Activated CD8-positive, alpha-beta T cell treated with anti-CD3 and anti-CD28 coated beads for 36 hours (primary cell): ENCODE measurements around the gene SYCP3. TPM values are rescaled to one million over a fixed set of nuclear protein-coding genes. Genes with fewer than 3 reads are reported as not detected.

Source experiments
- ATAC-seq: fragments of 200-7000 bp; cut with Tn5 transposase; one replicate; pipeline ENCODE4 v1.10.0; 2021; ENCODE audit warnings: mild to moderate bottlenecking, moderate library complexity
- CTCF ChIA-PET: fragments of 350-600 bp; sonication (Branson Sonifier 250); formaldehyde crosslinking; loops from one replicate; lab custom pipeline; 2021; ENCODE audit warnings: antibody characterized with exemption; lab: Charles Lee
- POLR2A ChIA-PET: fragments of 350-600 bp; sonication (Branson Sonifier 250); formaldehyde crosslinking; loops from one replicate; lab custom pipeline; 2021; ENCODE audit warnings: antibody characterized with exemption; lab: Charles Lee
- DNase-seq: peaks from one replicate; pipeline ENCODE4 v3.0.0-alpha.2; 2020
- H3K27ac Mint-ChIP-seq: one replicate; pipeline ENCODE4 v1.8.0; 2021; ENCODE audit warnings: mild to moderate bottlenecking, mixed read lengths
- H3K27me3 Mint-ChIP-seq: one replicate; pipeline ENCODE4 v1.8.0; 2021; ENCODE audit warnings: mixed read lengths
- H3K36me3 Mint-ChIP-seq: one replicate; pipeline ENCODE4 v1.8.0; 2021; ENCODE audit warnings: low read depth, mixed read lengths
- H3K4me1 Mint-ChIP-seq: one replicate; pipeline ENCODE4 v1.8.0; 2021; ENCODE audit warnings: low read depth, mixed read lengths
- H3K4me3 Mint-ChIP-seq: one replicate; pipeline ENCODE4 v1.8.0; 2021; ENCODE audit warnings: mild to moderate bottlenecking, moderate library complexity, mixed read lengths
- H3K9me3 Mint-ChIP-seq: one replicate; pipeline ENCODE4 v1.8.0; 2021; ENCODE audit warnings: mixed read lengths
- CTCF ChIP-seq: fragments of 200-600 bp; IDR thresholded peaks from one replicate; pipeline ENCODE4 v1.8.0; 2022; ENCODE audit warnings: antibody characterized with exemption, mild to moderate bottlenecking
- intact Hi-C: fragments of 100-400 bp; cut with micrococcal nuclease; formaldehyde crosslinking; loops from one replicate; pipeline ENCODE4 v1.10.0; 2022
- total RNA-seq, 2 experiments: library from RNA; stranded (reverse); gene quantifications; one replicate each; pipeline ENCODE4 v1.2.3, GENCODE V29; 2021

The SYCP3 gene
- total RNA-seq, 2 experiments from 2014 or later: 0.09 to 0.36 TPM

- H3K4me1 Mint-ChIP-seq: peaks cover 7% of the 10 kb centered on the region
Measured at GRCh38 chr12:101714877-101715444, 24.3 kb downstream of the SYCP3 start.

GRCh38 chr12:101713930-101714329 lies 25.3 kb downstream of the SYCP3 start:
- Mint-ChIP-seq H3K36me3 (no peaks in the 10 kb centered on the region), H3K27me3 (no peaks in the 10 kb centered on the region), H3K27ac (no peak overlapping the region), H3K4me1 (peaks cover 12% of the 10 kb centered on the region), H3K9me3 (no peaks in the 10 kb centered on the region), H3K4me3 (no peak overlapping the region)
- intact Hi-C loops: no loop called here
- no peak for ATAC-seq
- TF ChIP-seq CTCF: no peak
- DNase-seq: no peak
- POLR2A ChIA-PET: no interaction called here
- CTCF ChIA-PET: interaction anchor here (1.0 to 1.3 kb wide), 3 partner anchors 10 to 126 kb away, joined by 3 to 4 read pairs (median 4); no protein-coding TSS in a partner anchor

More at GRCh38 chr12:101714877-101715444, 24.3 kb downstream of the SYCP3 start:
- Mint-ChIP-seq H3K4me3 (no peak overlapping the region), H3K9me3 (no peaks in the 10 kb centered on the region), H3K36me3 (no peaks in the 10 kb centered on the region), H3K27me3 (no peaks in the 10 kb centered on the region), H3K27ac (no peak overlapping the region)
- ATAC-seq (no peak), DNase-seq (no peak)
- ChIA-PET POLR2A (no interaction called here), CTCF (interaction anchor here (1.0 to 1.6 kb wide), 7 partner anchors 9 to 125 kb away, joined by 3 to 5 read pairs (median 4); no protein-coding TSS in a partner anchor)
- TF ChIP-seq CTCF: no peak
- intact Hi-C loops: no loop called here

- no peak overlapping the region for H3K27ac Mint-ChIP-seq
- intact Hi-C loops: no loop called here
- H3K4me1 Mint-ChIP-seq: peaks cover 12% of the 10 kb centered on the region
- no peak for TF ChIP-seq CTCF
- POLR2A ChIA-PET: no interaction called here
- no peaks in the 10 kb centered on the region for H3K27me3 Mint-ChIP-seq
- DNase-seq (no peak), ATAC-seq (no peak)
- CTCF ChIA-PET: no interaction called here
- H3K4me3 Mint-ChIP-seq: no peak overlapping the region
- H3K36me3 Mint-ChIP-seq: no peaks in the 10 kb centered on the region
- no peaks in the 10 kb centered on the region for H3K9me3 Mint-ChIP-seq
Measured at GRCh38 chr12:101713059-101713682, 26.1 kb downstream of the SYCP3 start.

- Mint-ChIP-seq H3K4me1 (peaks cover 14% of the 10 kb centered on the region), H3K36me3 (no peaks in the 10 kb centered on the region), H3K4me3 (no peak overlapping the region), H3K27ac (no peak overlapping the region), H3K27me3 (no peaks in the 10 kb centered on the region), H3K9me3 (no peaks in the 10 kb centered on the region)
- DNase-seq (no peak), ATAC-seq (no peak)
- TF ChIP-seq CTCF: no peak
- ChIA-PET CTCF (interaction anchor here (1.1 kb wide), 1 partner anchor 12 kb away, joined by 3 read pairs; no protein-coding TSS in a partner anchor), POLR2A (interaction anchor here (1.1 kb wide), 1 partner anchor 12 kb away, joined by 3 read pairs; no protein-coding TSS in a partner anchor)
- intact Hi-C loops: no loop called here
Measured at GRCh38 chr12:101710288-101710687, 29.0 kb downstream of the SYCP3 start.
